ENCODE data around the gene DUSP28. TPM values are rescaled to one million over a fixed set of nuclear protein-coding genes. Genes with fewer than 3 reads are reported as not detected.

Gene DUSP28
- total and polyA plus RNA-seq, 2 of the 13 experiments (the other 11 are each of a cell fraction or from before 2014, with no cell fraction given) = 5.2 to 8.6 TPM

DNA sequence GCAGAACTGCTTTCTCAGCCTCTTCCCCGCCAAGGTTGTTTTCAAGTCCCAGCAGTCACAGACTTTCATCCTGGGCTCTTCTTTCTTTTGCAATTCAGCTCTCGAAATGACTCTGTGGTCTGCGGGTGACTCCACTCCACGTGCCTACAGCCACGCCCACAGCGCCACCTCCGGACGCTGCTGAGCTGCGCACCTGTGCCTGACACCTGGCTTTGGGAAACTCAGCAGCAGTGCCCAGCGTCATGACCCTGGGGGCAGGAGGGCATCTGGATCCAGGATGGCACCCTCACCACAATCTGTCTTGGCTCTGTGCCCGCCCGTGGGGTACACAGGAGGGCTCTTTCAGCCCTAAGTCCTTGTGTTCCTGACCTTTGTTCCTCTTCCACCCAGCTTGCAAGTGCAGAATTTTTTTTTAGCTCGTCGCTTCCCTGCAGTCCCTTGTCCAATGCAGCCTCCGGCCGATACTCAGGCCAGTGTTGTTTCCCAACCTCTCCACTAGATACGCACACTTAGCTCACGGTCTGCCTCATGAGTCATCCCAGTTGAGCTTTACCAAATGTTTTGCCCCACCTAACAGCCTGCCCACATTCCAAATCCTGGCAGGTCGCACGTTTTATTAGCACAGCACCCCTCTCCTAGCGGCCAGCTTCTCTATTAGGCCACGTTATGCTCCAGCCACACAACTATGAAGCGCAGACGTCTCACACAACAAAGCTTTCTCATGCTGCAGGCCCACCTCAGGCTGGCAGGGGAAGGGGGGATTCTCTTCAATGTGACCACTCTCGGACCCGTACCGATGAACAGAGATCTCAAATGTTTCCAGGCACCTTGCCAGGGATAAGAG is 19.8 kb downstream of the DUSP28 start (continued):
- TF ChIP-seq PCBP1 (IDR thresholded peaks at IDR 0.05; ENCODE audit: borderline replicate concordance, low read depth, low read length) (no peak), TCF12 (IDR thresholded peaks at IDR 0.05) (no peak), TCF12 (CRISPR knock-in tag; IDR thresholded peaks at IDR 0.05) (peak; percentile 29; the same call in 1 of the 2 replicates), NFE2 (CRISPR knock-in tag; IDR thresholded peaks at IDR 0.05) (no peak), TARDBP (CRISPR knock-in tag; IDR thresholded peaks at IDR 0.05) (no peak), MBD4 (IDR thresholded peaks at IDR 0.05; ENCODE audit: borderline replicate concordance, low read length) (no peak), ZNF225 (CRISPR knock-in tag; IDR thresholded peaks at IDR 0.05) (peak; percentile 76; the same call in 1 of the 2 replicates), ZNF670 (CRISPR knock-in tag; IDR thresholded peaks at IDR 0.05; ENCODE audit: borderline replicate concordance) (peak; percentile 81; the same call in 1 of the 2 replicates), FIP1L1 (IDR thresholded peaks at IDR 0.05; ENCODE audit: borderline replicate concordance, insufficient read depth, low read depth, low read length) (peak; percentile 50; the same call in 1 of the 2 replicates), CBFB (CRISPR knock-in tag; IDR thresholded peaks at IDR 0.05) (peak; percentile 80), SALL2 (CRISPR knock-in tag; IDR thresholded peaks at IDR 0.05) (0 out of 2 replicates have a peak, but pooled peaks have one; percentile 48), ZBTB7B (CRISPR knock-in tag; IDR thresholded peaks at IDR 0.05) (peak; percentile 65)
- TF ChIP-seq, protein P1, sequence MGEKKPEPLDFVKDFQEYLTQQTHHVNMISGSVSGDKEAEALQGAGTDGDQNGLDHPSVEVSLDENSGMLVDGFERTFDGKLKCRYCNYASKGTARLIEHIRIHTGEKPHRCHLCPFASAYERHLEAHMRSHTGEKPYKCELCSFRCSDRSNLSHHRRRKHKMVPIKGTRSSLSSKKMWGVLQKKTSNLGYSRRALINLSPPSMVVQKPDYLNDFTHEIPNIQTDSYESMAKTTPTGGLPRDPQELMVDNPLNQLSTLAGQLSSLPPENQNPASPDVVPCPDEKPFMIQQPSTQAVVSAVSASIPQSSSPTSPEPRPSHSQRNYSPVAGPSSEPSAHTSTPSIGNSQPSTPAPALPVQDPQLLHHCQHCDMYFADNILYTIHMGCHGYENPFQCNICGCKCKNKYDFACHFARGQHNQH (CRISPR knock-in tag; IDR thresholded peaks at IDR 0.05) = peak; percentile 94
- TF ChIP-seq, protein P2, sequence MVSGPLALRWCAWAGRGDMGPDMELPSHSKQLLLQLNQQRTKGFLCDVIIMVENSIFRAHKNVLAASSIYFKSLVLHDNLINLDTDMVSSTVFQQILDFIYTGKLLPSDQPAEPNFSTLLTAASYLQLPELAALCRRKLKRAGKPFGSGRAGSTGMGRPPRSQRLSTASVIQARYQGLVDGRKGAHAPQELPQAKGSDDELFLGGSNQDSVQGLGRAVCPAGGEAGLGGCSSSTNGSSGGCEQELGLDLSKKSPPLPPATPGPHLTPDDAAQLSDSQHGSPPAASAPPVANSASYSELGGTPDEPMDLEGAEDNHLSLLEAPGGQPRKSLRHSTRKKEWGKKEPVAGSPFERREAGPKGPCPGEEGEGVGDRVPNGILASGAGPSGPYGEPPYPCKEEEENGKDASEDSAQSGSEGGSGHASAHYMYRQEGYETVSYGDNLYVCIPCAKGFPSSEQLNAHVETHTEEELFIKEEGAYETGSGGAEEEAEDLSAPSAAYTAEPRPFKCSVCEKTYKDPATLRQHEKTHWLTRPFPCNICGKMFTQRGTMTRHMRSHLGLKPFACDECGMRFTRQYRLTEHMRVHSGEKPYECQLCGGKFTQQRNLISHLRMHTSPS (CRISPR knock-in tag; IDR thresholded peaks at IDR 0.05; ENCODE audit: low read depth) = peak; percentile 99
- TF ChIP-seq, protein P3, sequence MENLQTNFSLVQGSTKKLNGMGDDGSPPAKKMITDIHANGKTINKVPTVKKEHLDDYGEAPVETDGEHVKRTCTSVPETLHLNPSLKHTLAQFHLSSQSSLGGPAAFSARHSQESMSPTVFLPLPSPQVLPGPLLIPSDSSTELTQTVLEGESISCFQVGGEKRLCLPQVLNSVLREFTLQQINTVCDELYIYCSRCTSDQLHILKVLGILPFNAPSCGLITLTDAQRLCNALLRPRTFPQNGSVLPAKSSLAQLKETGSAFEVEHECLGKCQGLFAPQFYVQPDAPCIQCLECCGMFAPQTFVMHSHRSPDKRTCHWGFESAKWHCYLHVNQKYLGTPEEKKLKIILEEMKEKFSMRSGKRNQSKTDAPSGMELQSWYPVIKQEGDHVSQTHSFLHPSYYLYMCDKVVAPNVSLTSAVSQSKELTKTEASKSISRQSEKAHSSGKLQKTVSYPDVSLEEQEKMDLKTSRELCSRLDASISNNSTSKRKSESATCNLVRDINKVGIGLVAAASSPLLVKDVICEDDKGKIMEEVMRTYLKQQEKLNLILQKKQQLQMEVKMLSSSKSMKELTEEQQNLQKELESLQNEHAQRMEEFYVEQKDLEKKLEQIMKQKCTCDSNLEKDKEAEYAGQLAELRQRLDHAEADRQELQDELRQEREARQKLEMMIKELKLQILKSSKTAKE (CRISPR knock-in tag; IDR thresholded peaks at IDR 0.05; ENCODE audit: borderline replicate concordance) = no peak; the same call in 1 of the 2 replicates
- TF ChIP-seq, protein P4, sequence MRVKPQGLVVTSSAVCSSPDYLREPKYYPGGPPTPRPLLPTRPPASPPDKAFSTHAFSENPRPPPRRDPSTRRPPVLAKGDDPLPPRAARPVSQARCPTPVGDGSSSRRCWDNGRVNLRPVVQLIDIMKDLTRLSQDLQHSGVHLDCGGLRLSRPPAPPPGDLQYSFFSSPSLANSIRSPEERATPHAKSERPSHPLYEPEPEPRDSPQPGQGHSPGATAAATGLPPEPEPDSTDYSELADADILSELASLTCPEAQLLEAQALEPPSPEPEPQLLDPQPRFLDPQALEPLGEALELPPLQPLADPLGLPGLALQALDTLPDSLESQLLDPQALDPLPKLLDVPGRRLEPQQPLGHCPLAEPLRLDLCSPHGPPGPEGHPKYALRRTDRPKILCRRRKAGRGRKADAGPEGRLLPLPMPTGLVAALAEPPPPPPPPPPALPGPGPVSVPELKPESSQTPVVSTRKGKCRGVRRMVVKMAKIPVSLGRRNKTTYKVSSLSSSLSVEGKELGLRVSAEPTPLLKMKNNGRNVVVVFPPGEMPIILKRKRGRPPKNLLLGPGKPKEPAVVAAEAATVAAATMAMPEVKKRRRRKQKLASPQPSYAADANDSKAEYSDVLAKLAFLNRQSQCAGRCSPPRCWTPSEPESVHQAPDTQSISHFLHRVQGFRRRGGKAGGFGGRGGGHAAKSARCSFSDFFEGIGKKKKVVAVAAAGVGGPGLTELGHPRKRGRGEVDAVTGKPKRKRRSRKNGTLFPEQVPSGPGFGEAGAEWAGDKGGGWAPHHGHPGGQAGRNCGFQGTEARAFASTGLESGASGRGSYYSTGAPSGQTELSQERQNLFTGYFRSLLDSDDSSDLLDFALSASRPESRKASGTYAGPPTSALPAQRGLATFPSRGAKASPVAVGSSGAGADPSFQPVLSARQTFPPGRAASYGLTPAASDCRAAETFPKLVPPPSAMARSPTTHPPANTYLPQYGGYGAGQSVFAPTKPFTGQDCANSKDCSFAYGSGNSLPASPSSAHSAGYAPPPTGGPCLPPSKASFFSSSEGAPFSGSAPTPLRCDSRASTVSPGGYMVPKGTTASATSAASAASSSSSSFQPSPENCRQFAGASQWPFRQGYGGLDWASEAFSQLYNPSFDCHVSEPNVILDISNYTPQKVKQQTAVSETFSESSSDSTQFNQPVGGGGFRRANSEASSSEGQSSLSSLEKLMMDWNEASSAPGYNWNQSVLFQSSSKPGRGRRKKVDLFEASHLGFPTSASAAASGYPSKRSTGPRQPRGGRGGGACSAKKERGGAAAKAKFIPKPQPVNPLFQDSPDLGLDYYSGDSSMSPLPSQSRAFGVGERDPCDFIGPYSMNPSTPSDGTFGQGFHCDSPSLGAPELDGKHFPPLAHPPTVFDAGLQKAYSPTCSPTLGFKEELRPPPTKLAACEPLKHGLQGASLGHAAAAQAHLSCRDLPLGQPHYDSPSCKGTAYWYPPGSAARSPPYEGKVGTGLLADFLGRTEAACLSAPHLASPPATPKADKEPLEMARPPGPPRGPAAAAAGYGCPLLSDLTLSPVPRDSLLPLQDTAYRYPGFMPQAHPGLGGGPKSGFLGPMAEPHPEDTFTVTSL (CRISPR knock-in tag; IDR thresholded peaks at IDR 0.05; ENCODE audit: borderline replicate concordance) = 0 out of 2 replicates have a peak, but pooled peaks have one; percentile 61
- TF ChIP-seq, protein P5, sequence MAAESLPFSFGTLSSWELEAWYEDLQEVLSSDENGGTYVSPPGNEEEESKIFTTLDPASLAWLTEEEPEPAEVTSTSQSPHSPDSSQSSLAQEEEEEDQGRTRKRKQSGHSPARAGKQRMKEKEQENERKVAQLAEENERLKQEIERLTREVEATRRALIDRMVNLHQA (CRISPR knock-in tag; IDR thresholded peaks at IDR 0.05) = no peak
